SK-N-MC (cell line): Measurements from ENCODE around the gene WDR72.

Experiments
- DNase-seq: peaks from one replicate; pipeline ENCODE4 v3.0.0-alpha.2; 2011; ENCODE audit warnings: low read depth, low spot score
- H3K27ac ChIP-seq: fragments of 200-600 bp; sonication (generic); 2 replicates; pipeline ENCODE4 v1.5.1; 2016; ENCODE audit warnings: mixed run types
- H3K36me3 ChIP-seq: fragments of 200-600 bp; sonication (generic); 2 replicates; pipeline ENCODE4 v1.6.1; 2017; ENCODE audit warnings: antibody characterized with exemption, low read length, mixed read lengths; ENCODE audit not compliant: insufficient read depth
- H3K4me3 ChIP-seq: fragments of 200-600 bp; sonication (generic); 2 replicates; pipeline ENCODE4 v1.5.1; 2016
- H3K9ac ChIP-seq: fragments of 200-600 bp; sonication (generic); 2 replicates; pipeline ENCODE4 v1.8.0; 2017; ENCODE audit warnings: mixed run types, mixed read lengths; ENCODE audit not compliant: insufficient read length
- H3K9me3 ChIP-seq: fragments of 200-600 bp; sonication (generic); 2 replicates; pipeline ENCODE4 v1.6.1; 2017; ENCODE audit warnings: low read depth, mild to moderate bottlenecking, antibody characterized with exemption, low read length, moderate library complexity, mixed read lengths
- EZH2 ChIP-seq: fragments of 200-600 bp; sonication (generic); IDR thresholded peaks from one replicate; pipeline ENCODE4 v1.6.1; 2017; ENCODE audit warnings: antibody characterized with exemption
- FOXP2 ChIP-seq: optimal IDR thresholded peaks from 2 replicates; pipeline ENCODE3; 2011; ENCODE audit warnings: mild to moderate bottlenecking, moderate library complexity; ENCODE audit not compliant: insufficient read depth; ENCODE audit errors: extremely low read length, control extremely low read depth
- POLR2AphosphoS5 ChIP-seq: IDR thresholded peaks from 2 replicates; pipeline ENCODE4 v1.6.1; 2012; ENCODE audit warnings: mild to moderate bottlenecking, low read depth, low read length, borderline replicate concordance

WDR72 gene

DNA sequence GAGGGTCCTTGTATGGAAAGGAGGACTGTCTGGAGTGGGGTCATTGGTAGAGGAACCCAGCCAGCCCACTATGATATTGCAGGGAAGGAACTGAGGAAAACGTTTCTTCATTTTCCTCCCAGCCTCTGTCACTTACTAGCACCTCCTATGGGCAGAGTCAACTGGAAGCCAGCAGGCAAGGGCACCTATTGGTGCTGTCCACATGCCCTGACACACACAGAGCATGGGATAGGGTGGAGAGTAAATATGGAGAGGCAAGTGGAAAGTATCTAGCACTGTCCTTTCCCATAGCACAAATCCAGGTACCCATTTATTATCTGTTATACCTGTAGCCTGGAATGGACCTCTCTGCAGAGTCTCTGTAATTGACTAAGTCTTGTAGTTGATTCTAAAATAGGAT is 285.6 kb downstream of the WDR72 start:
- Histone ChIP-seq H3K4me3 (no peak overlapping the region), H3K9me3 (no peaks in the 10 kb centered on the region), H3K27ac (no peak overlapping the region), H3K9ac (no peak overlapping the region), H3K36me3 (no peaks in the 10 kb centered on the region)
- no peak for DNase-seq
- TF ChIP-seq FOXP2 (no peak), POLR2AphosphoS5 (no peak), EZH2 (no peak)

DNA sequence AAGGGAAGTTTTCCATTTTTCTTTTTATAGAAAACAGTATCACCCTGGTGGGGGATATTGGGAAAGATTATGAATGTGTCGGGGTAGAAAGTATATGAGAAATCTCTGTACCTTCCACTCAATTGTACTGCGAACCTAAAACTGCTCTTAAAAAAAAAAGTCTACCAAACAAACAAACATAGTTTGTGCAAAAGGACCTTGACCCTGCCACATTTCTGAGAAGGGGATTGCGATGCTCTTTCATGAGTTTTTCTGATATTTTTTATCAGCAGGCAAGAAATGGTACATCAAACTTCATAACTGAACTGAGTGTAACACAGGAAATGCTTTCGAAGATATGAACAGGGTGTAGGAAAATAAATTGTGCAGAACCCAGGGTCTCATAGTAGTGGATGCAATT is 286.0 kb downstream of the WDR72 start:
- H3K9me3 ChIP-seq = no peaks in the 10 kb centered on the region
- DNase-seq = no peak
- TF ChIP-seq POLR2AphosphoS5 (no peak), FOXP2 (no peak), EZH2 (no peak)

DNA sequence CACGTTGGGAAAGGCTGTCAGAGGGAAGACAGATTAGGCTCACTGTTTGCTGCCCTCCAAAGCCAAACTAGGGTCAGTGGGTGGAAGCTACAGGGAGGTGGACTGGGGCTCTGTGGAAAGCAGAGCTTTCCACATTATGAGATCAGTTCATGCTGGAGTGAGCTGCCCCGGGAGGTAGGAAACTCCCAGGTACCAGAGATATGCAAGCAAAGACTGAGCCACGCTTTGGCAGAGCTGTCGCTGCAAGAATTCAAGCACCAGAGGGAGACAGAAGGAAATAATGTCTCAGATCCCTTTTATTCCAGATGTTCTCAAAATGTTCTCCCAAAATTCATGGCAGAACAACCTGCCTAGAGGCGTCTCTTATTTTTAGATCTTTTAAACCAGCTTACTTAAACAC is 286.6 kb downstream of the WDR72 start:
- H3K4me3 ChIP-seq = no peak overlapping the region
- no peak for TF ChIP-seq POLR2AphosphoS5
- TF ChIP-seq EZH2 = no peak
- no peak for TF ChIP-seq FOXP2
- H3K9ac ChIP-seq = no peak overlapping the region
- no peaks in the 10 kb centered on the region for H3K9me3 ChIP-seq
- no peaks in the 10 kb centered on the region for H3K36me3 ChIP-seq
- no peak for DNase-seq
- no peak overlapping the region for H3K27ac ChIP-seq

More for the DNA sequence above, 286.0 kb downstream of the WDR72 start:
- Histone ChIP-seq H3K9ac (no peak overlapping the region), H3K36me3 (no peaks in the 10 kb centered on the region), H3K4me3 (no peak overlapping the region), H3K27ac (no peak overlapping the region)

DNA sequence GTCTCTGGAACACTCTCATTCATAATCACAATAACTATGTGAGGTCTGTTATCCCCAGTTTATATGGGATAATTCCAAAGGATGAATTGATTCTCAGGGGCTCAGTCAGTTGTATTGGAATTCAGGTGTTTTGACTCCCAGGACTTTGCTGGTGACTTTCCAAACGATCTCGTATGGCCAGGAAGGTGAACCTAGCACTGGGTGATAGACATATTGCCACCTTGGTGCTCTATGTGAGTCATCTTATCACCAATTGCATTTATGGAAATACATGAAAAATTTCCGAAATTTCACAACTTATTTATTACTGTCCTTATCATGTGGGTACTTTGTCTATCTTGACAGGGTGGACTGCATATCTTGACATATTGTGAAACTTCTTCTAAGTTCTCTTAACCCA is 287.3 kb downstream of the WDR72 start:
- Histone ChIP-seq H3K36me3 (no peaks in the 10 kb centered on the region), H3K27ac (no peak overlapping the region), H3K9ac (no peak overlapping the region), H3K4me3 (no peak overlapping the region), H3K9me3 (no peaks in the 10 kb centered on the region)
- no peak for DNase-seq
- TF ChIP-seq FOXP2 = no peak
- TF ChIP-seq EZH2 = no peak
- no peak for TF ChIP-seq POLR2AphosphoS5

DNA sequence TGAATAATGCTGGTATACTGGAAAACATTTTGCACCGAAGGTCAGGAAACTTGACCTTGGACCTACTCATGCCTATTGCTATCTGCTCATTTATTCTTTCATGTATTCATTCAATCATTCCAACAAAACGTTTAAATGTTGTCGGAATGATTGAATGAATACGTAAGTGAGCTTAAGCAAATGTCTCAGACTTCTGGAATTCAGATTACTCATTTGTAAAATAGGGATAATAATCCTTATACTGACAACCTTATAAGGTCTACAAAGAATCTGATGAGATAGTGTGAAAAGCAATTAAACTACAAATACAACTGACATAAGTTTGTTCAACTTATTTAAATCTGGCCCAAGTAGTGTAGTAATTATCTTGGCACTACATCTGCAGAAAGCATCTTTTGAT is 288.7 kb downstream of the WDR72 start:
- Histone ChIP-seq H3K9me3 (no peaks in the 10 kb centered on the region), H3K9ac (no peak overlapping the region), H3K36me3 (no peaks in the 10 kb centered on the region), H3K27ac (no peak overlapping the region), H3K4me3 (no peak overlapping the region)
- TF ChIP-seq EZH2 (no peak), POLR2AphosphoS5 (no peak), FOXP2 (no peak)
- no peak for DNase-seq

DNA sequence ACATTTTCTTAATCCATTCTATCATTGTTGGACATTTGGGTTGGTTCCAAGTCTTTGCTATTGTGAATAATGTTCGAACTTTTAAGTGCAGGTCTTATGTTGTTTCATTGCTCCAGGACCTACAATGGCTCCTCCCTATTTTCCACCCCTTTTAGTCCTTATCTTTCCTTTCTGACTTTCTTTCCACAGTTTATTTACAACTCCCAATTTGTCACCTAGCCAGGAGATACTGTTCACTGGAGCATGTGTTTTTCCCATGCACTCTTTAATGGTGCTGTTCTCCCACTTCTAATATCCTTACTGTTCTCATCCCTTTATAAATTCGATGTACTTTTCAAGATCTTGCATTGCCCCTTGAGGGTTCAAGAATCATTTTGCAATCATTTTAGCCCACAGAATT is 290.0 kb downstream of the WDR72 start:
- Histone ChIP-seq H3K9me3 (no peaks in the 10 kb centered on the region), H3K36me3 (no peaks in the 10 kb centered on the region), H3K9ac (no peak overlapping the region), H3K4me3 (no peak overlapping the region), H3K27ac (no peak overlapping the region)
- DNase-seq = no peak
- TF ChIP-seq EZH2 (no peak), POLR2AphosphoS5 (no peak), FOXP2 (no peak)
